ENCODE results near the gene PHF24. TPM values are rescaled to one million over a fixed set of nuclear protein-coding genes. Genes with fewer than 3 reads are reported as not detected.

PHF24 gene
- total RNA-seq, 1 experiment from 2014 or later = not detected

GRCh38 chr9:34976992-34977391, 18.9 kb downstream of the PHF24 start:
- BruUV-seq (replicated peaks) = no TSS peak
- CTCF ChIA-PET = interaction anchor here (0.6 kb wide), 1 partner anchor 20 kb away, joined by 3 read pairs; no protein-coding TSS in a partner anchor
- DNase-seq (ENCODE audit: unreplicated experiment) = no peak
- no peak overlapping the region for H3K4me3 Mint-ChIP-seq (ENCODE audit: unreplicated experiment)
- intact Hi-C loops (cut with micrococcal nuclease) = no loop called here
- TF ChIP-seq CTCF (IDR thresholded peaks at IDR 0.05; ENCODE audit: unreplicated experiment) = no peak
- H3K36me3 Mint-ChIP-seq (ENCODE audit: insufficient read depth, unreplicated experiment) = no peaks in the 10 kb centered on the region
- POLR2A ChIA-PET = no interaction called here
- H3K27ac Mint-ChIP-seq (ENCODE audit: low read depth, unreplicated experiment) = no peak overlapping the region
- H3K27me3 Mint-ChIP-seq (ENCODE audit: insufficient read depth, unreplicated experiment) = peaks cover 47% of the 10 kb centered on the region
- no peaks in the 10 kb centered on the region for H3K4me1 Mint-ChIP-seq (ENCODE audit: insufficient read depth, unreplicated experiment)
- no peaks in the 10 kb centered on the region for H3K9me3 Mint-ChIP-seq (ENCODE audit: unreplicated experiment)

- Mint-ChIP-seq H3K4me3 (ENCODE audit: unreplicated experiment) (no peak overlapping the region), H3K27me3 (ENCODE audit: insufficient read depth, unreplicated experiment) (peaks cover 26% of the 10 kb centered on the region), H3K4me1 (ENCODE audit: insufficient read depth, unreplicated experiment) (no peaks in the 10 kb centered on the region), H3K27ac (ENCODE audit: low read depth, unreplicated experiment) (no peak overlapping the region), H3K36me3 (ENCODE audit: insufficient read depth, unreplicated experiment) (no peaks in the 10 kb centered on the region), H3K9me3 (ENCODE audit: unreplicated experiment) (no peaks in the 10 kb centered on the region)
- no peak for TF ChIP-seq CTCF (IDR thresholded peaks at IDR 0.05; ENCODE audit: unreplicated experiment)
- no TSS peak for BruUV-seq (replicated peaks)
- CTCF ChIA-PET = interaction anchor here (3.4 kb wide), 1 partner anchor 81 kb away, joined by 16 read pairs; no protein-coding TSS in a partner anchor
- POLR2A ChIA-PET = no interaction called here
- no peak for DNase-seq (ENCODE audit: unreplicated experiment)
- intact Hi-C loops (cut with micrococcal nuclease) = no loop called here
Observed at GRCh38 chr9:34980181-34980761, 22.2 kb downstream of the PHF24 start.

- Mint-ChIP-seq H3K36me3 (ENCODE audit: insufficient read depth, unreplicated experiment) (no peaks in the 10 kb centered on the region), H3K27ac (ENCODE audit: low read depth, unreplicated experiment) (no peak overlapping the region), H3K4me3 (ENCODE audit: unreplicated experiment) (no peak overlapping the region), H3K27me3 (ENCODE audit: insufficient read depth, unreplicated experiment) (peaks cover 7% of the 10 kb centered on the region), H3K9me3 (ENCODE audit: unreplicated experiment) (no peaks in the 10 kb centered on the region), H3K4me1 (ENCODE audit: insufficient read depth, unreplicated experiment) (no peaks in the 10 kb centered on the region)
- no peak for TF ChIP-seq CTCF (IDR thresholded peaks at IDR 0.05; ENCODE audit: unreplicated experiment)
- POLR2A ChIA-PET = interaction anchor here (0.8 kb wide), 1 partner anchor 18 kb away, joined by 3 read pairs; no protein-coding TSS in a partner anchor
- intact Hi-C loops (cut with micrococcal nuclease) = no loop called here
- no peak for DNase-seq (ENCODE audit: unreplicated experiment)
- CTCF ChIA-PET = interaction anchor here (0.5 to 1.0 kb wide), 2 partner anchors 43 to 83 kb away, joined by 3 to 6 read pairs; no protein-coding TSS in a partner anchor
- BruUV-seq (replicated peaks) = no TSS peak
Observed at GRCh38 chr9:34982361-34982760, 24.3 kb downstream of the PHF24 start.

- no peaks in the 10 kb centered on the region for H3K27me3 Mint-ChIP-seq (ENCODE audit: insufficient read depth, unreplicated experiment)
- BruUV-seq (replicated peaks) = no TSS peak
- H3K27ac Mint-ChIP-seq (ENCODE audit: low read depth, unreplicated experiment) = no peak overlapping the region
- H3K4me1 Mint-ChIP-seq (ENCODE audit: insufficient read depth, unreplicated experiment) = no peaks in the 10 kb centered on the region
- no peak for TF ChIP-seq CTCF (IDR thresholded peaks at IDR 0.05; ENCODE audit: unreplicated experiment)
- CTCF ChIA-PET = interaction anchor here (1.1 kb wide), 1 partner anchor 68 kb away, joined by 4 read pairs; no protein-coding TSS in a partner anchor
- H3K36me3 Mint-ChIP-seq (ENCODE audit: insufficient read depth, unreplicated experiment) = no peaks in the 10 kb centered on the region
- no peaks in the 10 kb centered on the region for H3K9me3 Mint-ChIP-seq (ENCODE audit: unreplicated experiment)
- DNase-seq (ENCODE audit: unreplicated experiment) = no peak
- POLR2A ChIA-PET = no interaction called here
- no peak overlapping the region for H3K4me3 Mint-ChIP-seq (ENCODE audit: unreplicated experiment)
- intact Hi-C loops (cut with micrococcal nuclease) = no loop called here
Observed at GRCh38 chr9:34983209-34983608, 25.1 kb downstream of the PHF24 start.

All from MCF 10A (cell line).